Liver (tissue), 9 donors: Measurements from ENCODE around the gene NTNG2. TPM values are rescaled to one million over a fixed set of nuclear protein-coding genes. Genes with fewer than 3 reads are reported as not detected.

ENCODE experiments used
- DNase-seq: peaks from one replicate; pipeline ENCODE4 v3.0.0-alpha.2; 2017; ENCODE audit warnings: low spot score
- H3K27ac ChIP-seq, 2 donors: one replicate each; pipeline ENCODE4 v1.7.0; 2013; ENCODE audit warnings: inconsistent platforms in 2 of 2, low read length in 2 of 2, control low read depth in 1 of 2, low read depth in 1 of 2, mild to moderate bottlenecking in 1 of 2
- H3K27me3 ChIP-seq, 4 donors: one replicate each; pipeline versions ENCODE4 v1.6.1 to v1.7.0; 2013; ENCODE audit warnings: low read length in 3 of 4, inconsistent platforms in 1 of 4, mild to moderate bottlenecking in 1 of 4, moderate library complexity in 1 of 4; ENCODE audit not compliant: control insufficient read depth in 4 of 4, insufficient read depth in 4 of 4
- H3K36me3 ChIP-seq, 4 donors: one replicate each; pipeline versions ENCODE4 v1.6.1 to v1.7.0; 2013; ENCODE audit warnings: low read length in 3 of 4, mild to moderate bottlenecking in 3 of 4, low read depth in 1 of 4, moderate library complexity in 1 of 4; ENCODE audit not compliant: control insufficient read depth in 4 of 4, insufficient read depth in 3 of 4
- H3K4me1 ChIP-seq, 4 donors: one replicate each; pipeline versions ENCODE4 v1.6.1 to v1.7.0; 2013; ENCODE audit warnings: low read length in 3 of 4, mild to moderate bottlenecking in 3 of 4, moderate library complexity in 1 of 4; ENCODE audit not compliant: control insufficient read depth in 4 of 4, insufficient read depth in 4 of 4
- H3K4me3 ChIP-seq, 3 donors: one replicate each; pipeline versions ENCODE4 v1.6.1 to v1.7.0; 2013; ENCODE audit warnings: low read length in 3 of 3, control low read depth in 1 of 3, low read depth in 1 of 3, mild to moderate bottlenecking in 1 of 3
- H3K9ac ChIP-seq, 2 donors: one replicate each; pipeline ENCODE4 v1.7.0; 2013; ENCODE audit warnings: low read length in 2 of 2, mild to moderate bottlenecking in 2 of 2, moderate library complexity in 2 of 2, control low read depth in 1 of 2, low read depth in 1 of 2
- H3K9me3 ChIP-seq, 4 donors: one replicate each; pipeline versions ENCODE4 v1.6.1 to v1.7.0; 2013; ENCODE audit warnings: low read length in 3 of 4; ENCODE audit not compliant: control insufficient read depth in 4 of 4
- ATF3 ChIP-seq: IDR thresholded peaks from 2 replicates; pipeline ENCODE4 v1.6.1; 2016; ENCODE audit warnings: antibody characterized with exemption
- CTCF ChIP-seq: fragments of 150-350 bp; IDR thresholded peaks from 2 replicates; pipeline ENCODE4 v1.5.1; 2017; ENCODE audit warnings: improper control_type of control experiment, low read depth, low read length; ENCODE audit not compliant: missing input control
- EGR1 ChIP-seq, 2 donors: IDR thresholded peaks; 2 replicates each; pipeline ENCODE4 v1.6.1; 2016 to 2018; ENCODE audit warnings: antibody characterized with exemption in 2 of 2, low read depth in 2 of 2
- GABPA ChIP-seq, 2 donors: IDR thresholded peaks in 1 of 2; conservative IDR thresholded peaks in 1 of 2; 2 replicates each; pipeline ENCODE4 v1.6.1; 2016; ENCODE audit warnings: antibody characterized with exemption in 2 of 2, mild to moderate bottlenecking in 1 of 2, moderate library complexity in 1 of 2
- HNF4A ChIP-seq, 2 donors: conservative IDR thresholded peaks; 2 replicates each; pipeline ENCODE4 v1.6.1; 2016; ENCODE audit warnings: antibody characterized with exemption in 2 of 2, mild to moderate bottlenecking in 2 of 2
- HNF4G ChIP-seq: IDR thresholded peaks from 2 replicates; pipeline ENCODE4 v1.6.1; 2016; ENCODE audit warnings: antibody characterized with exemption
- JUND ChIP-seq, 2 donors: IDR thresholded peaks; 2 replicates each; pipeline ENCODE4 v1.6.1; 2016; ENCODE audit warnings: antibody characterized with exemption in 2 of 2
- MAX ChIP-seq: IDR thresholded peaks from 2 replicates; pipeline ENCODE4 v1.6.1; 2016; ENCODE audit warnings: antibody characterized with exemption
- NR2F2 ChIP-seq: IDR thresholded peaks from 2 replicates; pipeline ENCODE4 v1.6.1; 2016; ENCODE audit warnings: antibody characterized with exemption
- RAD21 ChIP-seq, 2 donors: IDR thresholded peaks; 2 replicates each; pipeline ENCODE4 v1.6.1; 2016; ENCODE audit warnings: antibody characterized with exemption in 2 of 2, mild to moderate bottlenecking in 2 of 2
- REST ChIP-seq: IDR thresholded peaks from 2 replicates; pipeline ENCODE4 v1.6.1; 2016; ENCODE audit warnings: antibody characterized with exemption, mild to moderate bottlenecking
- RXRA ChIP-seq, 2 donors: IDR thresholded peaks; 2 replicates each; pipeline ENCODE4 v1.6.1; 2017 to 2018; ENCODE audit warnings: antibody characterized with exemption in 2 of 2, mild to moderate bottlenecking in 1 of 2
- SP1 ChIP-seq: IDR thresholded peaks from 2 replicates; pipeline ENCODE4 v1.6.1; 2018; ENCODE audit warnings: antibody characterized with exemption, mild to moderate bottlenecking
- TAF1 ChIP-seq: conservative IDR thresholded peaks from 2 replicates; pipeline ENCODE4 v1.6.1; 2016; ENCODE audit warnings: antibody characterized with exemption, mild to moderate bottlenecking
- YY1 ChIP-seq: IDR thresholded peaks from 2 replicates; pipeline ENCODE4 v1.6.1; 2016; ENCODE audit warnings: antibody characterized with exemption, mild to moderate bottlenecking
- ZBTB33 ChIP-seq: IDR thresholded peaks from 2 replicates; pipeline ENCODE4 v1.6.1; 2016; ENCODE audit warnings: antibody characterized with exemption
- WGBS: extraction: QIAGEN DNeasy Blood & Tissue Kit; methylation state at CpG from one replicate; pipeline ENCODE4 v1.1.7; 2013; 5-methylcytosine and 5-hydroxymethylcytosine counted together
- polyA plus RNA-seq, 2 donors: library from polyadenylated mRNA; stranded (reverse) in 1 of 2; unstranded in 1 of 2; fragments of 200-250 nt in 1 of 2; fragments of >200 nt in 1 of 2; fragmentation: Nextera tagmentation in 1 of 2; extraction: Ambion mirVana in 1 of 2; gene quantifications; one replicate each; pipeline versions ENCODE4 v1.2.1 to v1.2.3, GENCODE V29; 2013 to 2015
- total RNA-seq, 2 donors: library from RNA; depleted of rRNA; stranded (reverse); fragments of >200 nt; gene quantifications; one replicate each; pipeline ENCODE4 v1.2.3, GENCODE V29; 2014
- donor health status: healthy.
- donor health status: healthy.
- donor health status: healthy.
- donor health status: healthy.
- donor health status: healthy.

Gene NTNG2
- total and polyA plus RNA-seq, 4 donors, result 0.12 to 0.42 (median 0.28) TPM; not detected in 1

GRCh38 chr9:132169672-132170392, 8.0 kb downstream of the NTNG2 start:
- Histone ChIP-seq H3K27me3 (peaks cover 0 to 10% (median 3%) of the 10 kb centered on the region in 4 donors), H3K36me3 (no peaks in the 10 kb centered on the region), H3K9ac (no peak overlapping the region), H3K9me3 (no peaks in the 10 kb centered on the region), H3K4me3 (no peak overlapping the region), H3K4me1 (peaks cover 1 to 5% (median 4%) of the 10 kb centered on the region in 4 donors), H3K27ac (no peak overlapping the region)
- peak; percentile 63 for DNase-seq
- no peak for TF ChIP-seq NR2F2
- TF ChIP-seq EGR1 (IDR thresholded peaks at IDR 0.05; ENCODE audit: low read depth in 2 of 2), result no peak
- no peak for TF ChIP-seq SP1
- TF ChIP-seq HNF4A (conservative IDR thresholded peaks at IDR 0.05), result no peak
- TF ChIP-seq RAD21 (IDR thresholded peaks at IDR 0.05), result peak in 1 of 2 donors; percentile 70
- no peak for TF ChIP-seq RXRA (IDR thresholded peaks at IDR 0.05)
- TF ChIP-seq YY1, result no peak
- peak; percentile 62 for TF ChIP-seq CTCF
- no peak for TF ChIP-seq JUND (IDR thresholded peaks at IDR 0.05)
- no peak for TF ChIP-seq REST
- no peak for TF ChIP-seq HNF4G
- 35% methylated on average over 26 of the region's 26 CpGs for WGBS

GRCh38 chr9:132171702-132172101, 9.8 kb downstream of the NTNG2 start:
- H3K36me3 ChIP-seq, result no peaks in the 10 kb centered on the region
- H3K27ac ChIP-seq, result no peak overlapping the region
- no peak for DNase-seq
- no peaks in the 10 kb centered on the region for H3K4me1 ChIP-seq
- no peaks in the 10 kb centered on the region for H3K9me3 ChIP-seq
- 66% methylated on average over 7 of the region's 7 CpGs for WGBS
- H3K4me3 ChIP-seq, result no peak overlapping the region
- H3K9ac ChIP-seq, result no peak overlapping the region
- TF ChIP-seq TAF1, result no peak
- no peak for TF ChIP-seq NR2F2
- no peak for TF ChIP-seq RXRA (IDR thresholded peaks at IDR 0.05)
- no peak for TF ChIP-seq JUND (IDR thresholded peaks at IDR 0.05)
- TF ChIP-seq GABPA (IDR thresholded peaks at IDR 0.05 in 1 of 2, conservative IDR thresholded peaks at IDR 0.05 in 1 of 2), result no peak
- no peak for TF ChIP-seq YY1
- no peak for TF ChIP-seq CTCF
- no peak for TF ChIP-seq EGR1 (IDR thresholded peaks at IDR 0.05; ENCODE audit: low read depth in 2 of 2)
- no peak for TF ChIP-seq ATF3
- TF ChIP-seq RAD21 (IDR thresholded peaks at IDR 0.05), result no peak
- no peak for TF ChIP-seq SP1
- no peak for TF ChIP-seq ZBTB33
- no peak for TF ChIP-seq MAX
- H3K27me3 ChIP-seq, result peaks cover 0 to 10% (median 3%) of the 10 kb centered on the region in 4 donors
